PC-9 (cell line): ENCODE data around the gene COL23A1.

ENCODE experiments used
- CTCF ChIP-seq: fragments of 200-600 bp; sonication (generic); conservative IDR thresholded peaks from 2 replicates; pipeline ENCODE4 v1.6.1; 2017; ENCODE audit warnings: mixed run types, antibody characterized with exemption, mild to moderate bottlenecking, moderate library complexity
- EZH2 ChIP-seq: fragments of 200-600 bp; sonication (generic); IDR thresholded peaks from 2 replicates; pipeline ENCODE4 v1.8.0; 2017; ENCODE audit warnings: antibody characterized with exemption, low read depth

GRCh38 chr5:178460174-178460573 lies 130.0 kb downstream of the COL23A1 start:
- no peak for TF ChIP-seq CTCF
- no peak for TF ChIP-seq EZH2
